Stimulated activated memory B cell treated with anti-CD40 and anti-IgM and Interleukin-4, amounts not matched to agents 10 μg/mL and 1 μg/mL and 100 μg/mL, for 72 hours (primary cell): ENCODE results near the gene CDK10.
A peak's percentile ranks its signal among the peaks of the same experiment; 100 is the strongest.
"Not testable (repeated sequence)": the region's sequence is repeated elsewhere in the genome, so short reads cannot be mapped to it uniquely, and the experiment has no call there.

ENCODE experiments used
- ATAC-seq: fragments of 150-1000 bp; cut with Tn5 transposase; 2 replicates; pipeline ENCODE4 v1.10.0; 2021
- H3K27ac Mint-ChIP-seq: one replicate; pipeline ENCODE4 v1.8.0; 2022; ENCODE audit warnings: mild to moderate bottlenecking, mixed read lengths
- H3K27me3 Mint-ChIP-seq: one replicate; pipeline ENCODE4 v1.8.0; 2022; ENCODE audit warnings: mixed read lengths
- H3K36me3 Mint-ChIP-seq: one replicate; pipeline ENCODE4 v1.8.0; 2022; ENCODE audit warnings: mixed read lengths
- H3K4me1 Mint-ChIP-seq: one replicate; pipeline ENCODE4 v1.8.0; 2022; ENCODE audit warnings: mixed read lengths
- H3K4me3 Mint-ChIP-seq: one replicate; pipeline ENCODE4 v1.8.0; 2022; ENCODE audit warnings: mild to moderate bottlenecking, moderate library complexity, mixed read lengths
- H3K9me3 Mint-ChIP-seq: one replicate; pipeline ENCODE4 v1.8.0; 2022; ENCODE audit warnings: mixed read lengths

Gene CDK10

GRCh38 chr16:89697161-89697615 is 10.7 kb downstream of the CDK10 start:
- no peak for ATAC-seq
- H3K36me3 Mint-ChIP-seq = peaks cover 24% of the 10 kb centered on the region
- no peak overlapping the region for H3K27ac Mint-ChIP-seq
- no peak overlapping the region for H3K4me3 Mint-ChIP-seq
- H3K4me1 Mint-ChIP-seq = peaks cover 41% of the 10 kb centered on the region
- no peaks in the 10 kb centered on the region for H3K9me3 Mint-ChIP-seq
- no peaks in the 10 kb centered on the region for H3K27me3 Mint-ChIP-seq

GRCh38 chr16:89697616-89698331 is 11.3 kb downstream of the CDK10 start:
- Mint-ChIP-seq H3K27me3 (no peaks in the 10 kb centered on the region), H3K9me3 (no peaks in the 10 kb centered on the region), H3K4me3 (no peak overlapping the region), H3K4me1 (peaks cover 47% of the 10 kb centered on the region), H3K36me3 (peaks cover 24% of the 10 kb centered on the region), H3K27ac (no peak overlapping the region)
- ATAC-seq = no peak

GRCh38 chr16:89698717-89699116 is 12.2 kb downstream of the CDK10 start:
- H3K9me3 Mint-ChIP-seq, H3K27ac Mint-ChIP-seq, H3K4me3 Mint-ChIP-seq, H3K27me3 Mint-ChIP-seq, ATAC-seq: not testable (repeated sequence)
- Mint-ChIP-seq H3K4me1 (peaks cover 42% of the 10 kb centered on the region), H3K36me3 (peaks cover 17% of the 10 kb centered on the region)

- H3K27me3 Mint-ChIP-seq, H3K9me3 Mint-ChIP-seq, ATAC-seq: not testable (repeated sequence)
- H3K36me3 Mint-ChIP-seq = peaks cover 14% of the 10 kb centered on the region
- H3K4me3 Mint-ChIP-seq = peak overlapping the region; percentile 86
- peak overlapping the region; percentile 56 for H3K27ac Mint-ChIP-seq
- peaks cover 38% of the 10 kb centered on the region for H3K4me1 Mint-ChIP-seq
Observed at GRCh38 chr16:89699629-89700099, 13.2 kb downstream of the CDK10 start.

- Mint-ChIP-seq H3K27me3 (no peaks in the 10 kb centered on the region), H3K9me3 (no peaks in the 10 kb centered on the region), H3K27ac (peak overlapping the region; percentile 56), H3K36me3 (peaks cover 9% of the 10 kb centered on the region), H3K4me3 (peak overlapping the region; percentile 86), H3K4me1 (peaks cover 38% of the 10 kb centered on the region)
- peak; percentile 59 for ATAC-seq
Observed at GRCh38 chr16:89700100-89700648, 13.7 kb downstream of the CDK10 start.

- H3K4me1 Mint-ChIP-seq = peaks cover 39% of the 10 kb centered on the region
- no peaks in the 10 kb centered on the region for H3K27me3 Mint-ChIP-seq
- H3K27ac Mint-ChIP-seq = peak overlapping the region; percentile 56
- peaks cover 2% of the 10 kb centered on the region for H3K36me3 Mint-ChIP-seq
- peak overlapping the region; percentile 86 for H3K4me3 Mint-ChIP-seq
- peak; percentile 43 for ATAC-seq
- H3K9me3 Mint-ChIP-seq = no peaks in the 10 kb centered on the region
Observed at GRCh38 chr16:89700649-89701424, 14.3 kb downstream of the CDK10 start.

GRCh38 chr16:89701425-89702406 is 15.2 kb downstream of the CDK10 start, which contains the start of gene SPATA2L:
SPATA2L (minus strand) TSS chr16:89701705; CDS start chr16:89701232, 473 bp downstream.
- ATAC-seq = peak; percentile 90
- H3K27me3 Mint-ChIP-seq = no peaks in the 10 kb centered on the region

GRCh38 chr16:89704281-89704680 is 17.8 kb downstream of the CDK10 start:
- Mint-ChIP-seq H3K4me1 (peaks cover 28% of the 10 kb centered on the region), H3K27ac (no peak overlapping the region), H3K36me3 (no peaks in the 10 kb centered on the region), H3K4me3 (no peak overlapping the region), H3K27me3 (no peaks in the 10 kb centered on the region), H3K9me3 (no peaks in the 10 kb centered on the region)
- ATAC-seq = no peak

More at GRCh38 chr16:89701425-89702406, 15.2 kb downstream of the CDK10 start, which contains the start of gene SPATA2L:
- peaks cover 36% of the 10 kb centered on the region for H3K4me1 Mint-ChIP-seq
- H3K9me3 Mint-ChIP-seq = no peaks in the 10 kb centered on the region
- peak within 1 kb of the TSS; percentile 56 for H3K27ac Mint-ChIP-seq
- peak within 1 kb of the TSS; percentile 86 for H3K4me3 Mint-ChIP-seq
- H3K36me3 Mint-ChIP-seq = no peaks in the 10 kb centered on the region

GRCh38 chr16:89705006-89705405 is 18.5 kb downstream of the CDK10 start:
- Mint-ChIP-seq H3K27ac (no peak overlapping the region), H3K9me3 (no peaks in the 10 kb centered on the region), H3K27me3 (no peaks in the 10 kb centered on the region), H3K36me3 (no peaks in the 10 kb centered on the region), H3K4me3 (no peak overlapping the region), H3K4me1 (peaks cover 22% of the 10 kb centered on the region)
- no peak for ATAC-seq

- peaks cover 15% of the 10 kb centered on the region for H3K4me1 Mint-ChIP-seq
- no peaks in the 10 kb centered on the region for H3K9me3 Mint-ChIP-seq
- H3K36me3 Mint-ChIP-seq = no peaks in the 10 kb centered on the region
- no peaks in the 10 kb centered on the region for H3K27me3 Mint-ChIP-seq
- no peak overlapping the region for H3K4me3 Mint-ChIP-seq
- no peak for ATAC-seq
- H3K27ac Mint-ChIP-seq = peak overlapping the region; percentile 42
Observed at GRCh38 chr16:89706518-89707260, 20.2 kb downstream of the CDK10 start.

GRCh38 chr16:89707695-89708094 is 21.2 kb downstream of the CDK10 start:
- Mint-ChIP-seq H3K9me3 (no peaks in the 10 kb centered on the region), H3K4me3 (no peak overlapping the region), H3K36me3 (no peaks in the 10 kb centered on the region), H3K27me3 (no peaks in the 10 kb centered on the region), H3K27ac (no peak overlapping the region), H3K4me1 (peaks cover 17% of the 10 kb centered on the region)
- no peak for ATAC-seq

GRCh38 chr16:89708481-89708931 is 22.0 kb downstream of the CDK10 start:
- Mint-ChIP-seq H3K36me3 (no peaks in the 10 kb centered on the region), H3K4me3 (no peak overlapping the region), H3K27ac (no peak overlapping the region), H3K4me1 (peaks cover 17% of the 10 kb centered on the region), H3K9me3 (no peaks in the 10 kb centered on the region), H3K27me3 (no peaks in the 10 kb centered on the region)
- no peak for ATAC-seq

GRCh38 chr16:89709166-89709565 is 22.7 kb downstream of the CDK10 start:
- Mint-ChIP-seq H3K36me3 (no peaks in the 10 kb centered on the region), H3K4me1 (peaks cover 17% of the 10 kb centered on the region), H3K27me3 (no peaks in the 10 kb centered on the region), H3K9me3 (no peaks in the 10 kb centered on the region), H3K27ac (no peak overlapping the region), H3K4me3 (no peak overlapping the region)
- no peak for ATAC-seq
